ENCODE measurements around the gene USP31.
"Not testable (repeated sequence)": the region's sequence is repeated elsewhere in the genome, so short reads cannot be mapped to it uniquely, and the experiment has no call there.

USP31 gene

GRCh38 chr16:23155445-23156049, 6.3 kb upstream of the USP31 start:
- no peak for DNase-seq

- DNase-seq: no peak
These were observed 3.3 kb upstream of the USP31 start for GRCh38 chr16:23152386-23153178.

GRCh38 chr16:23149993-23150364, 727 bp upstream of the USP31 start:
- no peak for DNase-seq

GRCh38 chr16:23148513-23149266, 562 bp downstream of the USP31 start:
- peak; percentile 44 to 46 for DNase-seq

- no peak for DNase-seq
These were observed 1.1 kb downstream of the USP31 start for GRCh38 chr16:23148166-23148512.

- DNase-seq: no peak
These were observed 1.6 kb downstream of the USP31 start for GRCh38 chr16:23147666-23148065.

- no peak for DNase-seq
These were observed 2.2 kb downstream of the USP31 start for GRCh38 chr16:23146877-23147601.

- DNase-seq: no peak
These were observed 3.6 kb downstream of the USP31 start for GRCh38 chr16:23145608-23146007.

- no peak for DNase-seq
These were observed 4.1 kb downstream of the USP31 start for GRCh38 chr16:23145186-23145585.

- DNase-seq: not testable (repeated sequence)
These were observed 4.9 kb downstream of the USP31 start for GRCh38 chr16:23144393-23144792.

GRCh38 chr16:23143391-23143790, 5.9 kb downstream of the USP31 start:
- DNase-seq: no peak

GRCh38 chr16:23141959-23142740, 7.1 kb downstream of the USP31 start:
- DNase-seq: no peak

GRCh38 chr16:23141500-23141899, 7.8 kb downstream of the USP31 start:
- no peak for DNase-seq

GRCh38 chr16:23141033-23141432, 8.2 kb downstream of the USP31 start:
- DNase-seq: no peak

GRCh38 chr16:23140107-23140506, 9.1 kb downstream of the USP31 start:
- DNase-seq: no peak

GRCh38 chr16:23137818-23138217, 11.4 kb downstream of the USP31 start:
- DNase-seq: no peak

- DNase-seq: no peak
These were observed 12.0 kb downstream of the USP31 start for GRCh38 chr16:23137256-23137655.

GRCh38 chr16:23134274-23134673, 15.0 kb downstream of the USP31 start:
- no peak for DNase-seq

- DNase-seq: no peak
These were observed 16.3 kb downstream of the USP31 start for GRCh38 chr16:23132775-23133463.

- DNase-seq: no peak
These were observed 17.2 kb downstream of the USP31 start for GRCh38 chr16:23131931-23132621.

GRCh38 chr16:23131436-23131835, 17.8 kb downstream of the USP31 start:
- no peak for DNase-seq
